Measurements from ENCODE around the gene CPNE7. TPM values are rescaled to one million over a fixed set of nuclear protein-coding genes. Genes with fewer than 3 reads are reported as not detected.

The CPNE7 gene
- total RNA-seq, 4 donors from 2014 or later = 0.44 to 1.1 TPM; not detected in 2

DNA sequence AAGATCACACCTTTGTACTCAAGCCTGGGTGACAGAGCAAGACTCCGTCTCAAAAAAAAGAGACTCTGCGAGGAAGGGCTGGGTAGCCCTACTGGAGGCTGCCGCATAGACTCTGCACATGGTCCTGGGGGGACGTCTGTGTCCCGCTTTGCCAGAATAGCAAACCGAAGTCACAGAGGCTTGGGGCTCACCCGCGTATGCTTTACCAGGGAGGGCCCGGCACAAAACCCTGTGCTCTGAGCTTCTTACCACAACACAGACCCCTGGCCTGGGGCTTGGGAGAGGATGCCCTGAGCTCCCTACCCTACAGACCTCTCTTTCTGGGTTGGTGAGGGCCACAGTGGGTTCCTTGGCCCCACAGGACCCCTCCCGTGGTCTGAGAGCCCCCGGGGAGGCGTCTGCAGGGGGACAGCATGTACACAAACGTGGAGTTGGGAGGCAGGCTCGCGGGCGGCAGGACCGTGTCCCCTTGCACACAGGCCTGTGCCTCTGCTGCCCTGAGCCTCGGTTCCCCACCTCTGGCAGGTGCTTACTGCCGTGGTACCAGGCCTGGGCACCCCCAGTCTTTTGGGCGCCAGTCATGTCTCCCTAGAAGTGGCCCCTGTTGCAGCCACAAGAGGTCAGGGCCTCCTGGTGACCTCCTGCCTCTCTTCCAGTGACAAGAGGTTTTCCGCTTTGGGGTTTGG is 13.8 kb downstream of the CPNE7 start:
- WGBS, 2 donors = 80 to 90% methylated on average over 10 to 15 of the region's 21 CpGs
- TF ChIP-seq, protein P1, sequence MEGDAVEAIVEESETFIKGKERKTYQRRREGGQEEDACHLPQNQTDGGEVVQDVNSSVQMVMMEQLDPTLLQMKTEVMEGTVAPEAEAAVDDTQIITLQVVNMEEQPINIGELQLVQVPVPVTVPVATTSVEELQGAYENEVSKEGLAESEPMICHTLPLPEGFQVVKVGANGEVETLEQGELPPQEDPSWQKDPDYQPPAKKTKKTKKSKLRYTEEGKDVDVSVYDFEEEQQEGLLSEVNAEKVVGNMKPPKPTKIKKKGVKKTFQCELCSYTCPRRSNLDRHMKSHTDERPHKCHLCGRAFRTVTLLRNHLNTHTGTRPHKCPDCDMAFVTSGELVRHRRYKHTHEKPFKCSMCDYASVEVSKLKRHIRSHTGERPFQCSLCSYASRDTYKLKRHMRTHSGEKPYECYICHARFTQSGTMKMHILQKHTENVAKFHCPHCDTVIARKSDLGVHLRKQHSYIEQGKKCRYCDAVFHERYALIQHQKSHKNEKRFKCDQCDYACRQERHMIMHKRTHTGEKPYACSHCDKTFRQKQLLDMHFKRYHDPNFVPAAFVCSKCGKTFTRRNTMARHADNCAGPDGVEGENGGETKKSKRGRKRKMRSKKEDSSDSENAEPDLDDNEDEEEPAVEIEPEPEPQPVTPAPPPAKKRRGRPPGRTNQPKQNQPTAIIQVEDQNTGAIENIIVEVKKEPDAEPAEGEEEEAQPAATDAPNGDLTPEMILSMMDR (IDR thresholded peaks at IDR 0.05) = no peak
- no peak for TF ChIP-seq POLR2A (IDR thresholded peaks at IDR 0.05)
- Histone ChIP-seq H3K4me1 (no peaks in the 10 kb centered on the region), H3K4me3 (replicated peaks in 1 of 3) (no peak overlapping the region), H3K27me3 (no peaks in the 10 kb centered on the region), H3K9me3 (no peaks in the 10 kb centered on the region), H3K27ac (no peak overlapping the region), H3K36me3 (no peaks in the 10 kb centered on the region)
- no peak for DNase-seq
- intact Hi-C loops (cut with DNase I) = no loop called here

DNA sequence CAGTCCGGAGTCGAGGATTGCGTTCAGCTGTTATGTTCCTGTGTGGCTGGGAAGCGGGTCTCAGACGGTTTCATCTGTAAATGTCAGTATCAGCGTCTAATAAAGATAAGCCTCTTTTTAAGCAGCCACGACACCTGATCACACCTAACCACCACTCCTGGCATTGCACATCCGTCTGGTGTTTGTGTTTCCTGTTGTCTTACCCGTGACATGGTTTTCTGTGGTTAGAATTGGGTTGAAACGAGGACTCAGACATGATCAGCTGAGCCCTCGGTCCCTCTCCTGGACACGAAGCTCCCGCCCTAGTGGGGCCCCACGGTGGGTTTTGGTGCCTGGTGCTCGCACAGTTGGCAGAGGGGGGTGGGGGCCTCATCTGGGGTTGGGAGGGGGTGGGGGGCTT is 18.3 kb downstream of the CPNE7 start:
- no peak for TF ChIP-seq POLR2A (IDR thresholded peaks at IDR 0.05)
- TF ChIP-seq, protein P1 (IDR thresholded peaks at IDR 0.05) = no peak
- no peaks in the 10 kb centered on the region for H3K9me3 ChIP-seq
- intact Hi-C loops (cut with DNase I) = no loop called here
- no peaks in the 10 kb centered on the region for H3K4me1 ChIP-seq
- no peak overlapping the region for H3K4me3 ChIP-seq (replicated peaks in 1 of 3)
- H3K27ac ChIP-seq = no peak overlapping the region
- 87 to 89% methylated on average over 15 of the region's 15 CpGs for WGBS, 2 donors
- no peaks in the 10 kb centered on the region for H3K36me3 ChIP-seq
- no peaks in the 10 kb centered on the region for H3K27me3 ChIP-seq
- DNase-seq = no peak

DNA sequence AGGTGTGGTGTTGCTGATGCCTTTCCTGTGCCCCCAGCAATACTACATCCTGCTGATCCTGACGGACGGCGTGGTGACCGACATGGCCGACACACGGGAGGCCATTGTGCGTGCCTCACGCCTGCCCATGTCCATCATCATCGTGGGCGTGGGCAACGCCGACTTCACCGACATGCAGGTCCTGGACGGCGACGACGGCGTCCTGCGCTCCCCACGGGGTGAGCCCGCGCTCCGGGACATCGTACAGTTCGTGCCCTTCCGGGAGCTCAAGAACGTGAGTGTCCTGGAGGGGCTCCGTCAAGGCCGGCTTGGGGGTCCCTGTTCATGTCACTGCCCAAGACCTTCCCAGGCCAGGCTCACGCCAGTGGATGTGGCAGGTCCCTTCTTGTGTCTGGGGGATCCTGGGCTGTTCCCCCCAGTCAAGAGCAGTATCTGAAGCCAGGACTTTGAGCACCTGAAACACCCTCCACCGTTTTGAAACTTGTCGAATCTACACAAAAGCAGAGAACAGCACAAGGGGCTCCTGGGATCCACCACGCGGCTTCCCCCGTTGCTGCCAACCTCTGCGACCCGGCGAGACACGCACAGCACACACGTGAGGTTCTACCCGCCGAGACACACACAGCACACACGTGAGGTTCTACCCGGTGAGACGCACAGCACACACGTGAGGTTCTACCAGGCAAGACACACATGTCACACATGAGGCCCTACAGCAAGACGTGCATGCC is 19.9 kb downstream of the CPNE7 start:
- no peak overlapping the region for H3K4me3 ChIP-seq (replicated peaks in 1 of 3)
- H3K27me3 ChIP-seq = no peaks in the 10 kb centered on the region
- no peak overlapping the region for H3K27ac ChIP-seq
- 91 to 92% methylated on average over 33 to 39 of the region's 47 CpGs for WGBS, 2 donors
- H3K9me3 ChIP-seq = no peaks in the 10 kb centered on the region
- intact Hi-C loops (cut with DNase I) = no loop called here
- no peak for TF ChIP-seq POLR2A (IDR thresholded peaks at IDR 0.05)
- TF ChIP-seq, protein P1 (IDR thresholded peaks at IDR 0.05) = no peak
- H3K4me1 ChIP-seq = no peaks in the 10 kb centered on the region
- no peak for DNase-seq
- H3K36me3 ChIP-seq = no peaks in the 10 kb centered on the region

DNA sequence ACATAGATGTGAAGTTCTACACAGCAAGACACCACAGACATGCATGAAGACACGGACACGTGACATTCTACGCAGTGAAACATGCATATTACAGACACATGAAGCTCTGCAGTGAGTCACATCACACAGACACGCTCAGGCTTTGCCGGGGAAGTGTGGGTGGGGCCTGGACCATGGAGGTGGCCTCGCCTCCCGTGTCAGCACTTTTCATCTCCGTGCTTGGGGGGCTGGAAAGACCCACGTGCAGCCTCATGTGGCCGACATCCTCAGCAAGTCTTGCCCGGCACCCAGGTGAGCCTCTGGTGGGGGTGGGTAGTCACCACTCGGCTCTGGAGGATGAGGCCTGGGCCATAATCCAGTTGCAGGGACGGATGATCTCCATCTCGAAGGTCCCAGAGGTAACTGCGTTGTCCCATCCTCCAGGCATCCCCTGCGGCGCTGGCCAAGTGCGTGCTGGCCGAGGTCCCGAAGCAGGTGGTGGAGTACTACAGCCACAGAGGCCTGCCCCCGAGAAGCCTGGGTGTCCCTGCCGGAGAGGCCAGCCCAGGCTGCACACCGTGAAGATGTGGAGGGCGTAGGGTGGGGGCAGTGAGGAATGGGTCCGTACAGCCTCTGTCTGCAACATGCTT is 20.6 kb downstream of the CPNE7 start:
- no peaks in the 10 kb centered on the region for H3K36me3 ChIP-seq
- H3K4me1 ChIP-seq = no peaks in the 10 kb centered on the region
- TF ChIP-seq, protein P1 (IDR thresholded peaks at IDR 0.05) = no peak
- no peak for TF ChIP-seq POLR2A (IDR thresholded peaks at IDR 0.05)
- no peaks in the 10 kb centered on the region for H3K27me3 ChIP-seq
- no peaks in the 10 kb centered on the region for H3K9me3 ChIP-seq
- intact Hi-C loops (cut with DNase I) = no loop called here
- no peak overlapping the region for H3K27ac ChIP-seq
- 90 to 91% methylated on average over 7 to 8 of the region's 25 CpGs for WGBS, 2 donors
- H3K4me3 ChIP-seq (replicated peaks in 1 of 3) = no peak overlapping the region
- no peak for DNase-seq
